GM13977 (cell line): Measurements from ENCODE around the gene ATXN10.

Experiments
- DNase-seq: peaks from one replicate; pipeline ENCODE4 v3.0.0; 2012; ENCODE audit warnings: low spot score
- CTCF ChIP-seq: IDR thresholded peaks from 2 replicates; pipeline ENCODE4 v1.5.1; 2012; ENCODE audit warnings: mild to moderate bottlenecking, control low read depth; ENCODE audit not compliant: insufficient read depth; ENCODE audit errors: extremely low read depth, missing control alignments
- in situ Hi-C: fragments of 300-500 bp; cut with MboI; formaldehyde crosslinking; loops from one replicate; pipeline ENCODE4 v1.12.0; 2022; ENCODE audit warnings: low sequenced_read_pairs, low pct_unique_long_range_greater_than_20kb, mixed read lengths, inconsistent platforms; ENCODE audit not compliant: unreplicated experiment

ATXN10 gene

GRCh38 chr22:45784357-45785277 is 113.0 kb downstream of the ATXN10 start:
- no peak for DNase-seq
- in situ Hi-C loops = no loop called here
- TF ChIP-seq CTCF = no peak

- DNase-seq = no peak
- no peak for TF ChIP-seq CTCF
- in situ Hi-C loops = no loop called here
Measured at GRCh38 chr22:45785458-45785857, 113.8 kb downstream of the ATXN10 start.

- DNase-seq = no peak
- no peak for TF ChIP-seq CTCF
- in situ Hi-C loops = no loop called here
Measured at GRCh38 chr22:45786726-45787125, 115.1 kb downstream of the ATXN10 start.

GRCh38 chr22:45787759-45788158 is 116.1 kb downstream of the ATXN10 start:
- in situ Hi-C loops = no loop called here

GRCh38 chr22:45788522-45788921 is 116.9 kb downstream of the ATXN10 start:
- in situ Hi-C loops = no loop called here
- TF ChIP-seq CTCF = no peak

More at GRCh38 chr22:45787759-45788158, 116.1 kb downstream of the ATXN10 start:
- no peak for TF ChIP-seq CTCF
- DNase-seq = no peak

GRCh38 chr22:45790401-45790800 is 118.8 kb downstream of the ATXN10 start:
- TF ChIP-seq CTCF = no peak
- in situ Hi-C loops = no loop called here
- no peak for DNase-seq

More at GRCh38 chr22:45788522-45788921, 116.9 kb downstream of the ATXN10 start:
- DNase-seq = no peak
